ENCODE results near the gene PRKCE. TPM values are rescaled to one million over a fixed set of nuclear protein-coding genes. Genes with fewer than 3 reads are reported as not detected.
"Not testable (repeated sequence)": the region's sequence is repeated elsewhere in the genome, so short reads cannot be mapped to it uniquely, and the experiment has no call there.

PRKCE gene
- total RNA-seq, 1 experiment from 2014 or later = 17.7 TPM

- DNase-seq (ENCODE audit: low spot score) = no peak
Observed at GRCh38 chr2:46216213-46216612, 564.7 kb downstream of the PRKCE start.

GRCh38 chr2:46223514-46223913 lies 572.0 kb downstream of the PRKCE start:
- DNase-seq (ENCODE audit: low spot score) = not testable (repeated sequence)

GRCh38 chr2:46225150-46225625 lies 573.7 kb downstream of the PRKCE start:
- no peak for DNase-seq (ENCODE audit: low spot score)

GRCh38 chr2:46225730-46226129 lies 574.3 kb downstream of the PRKCE start:
- no peak for DNase-seq (ENCODE audit: low spot score)

- DNase-seq (ENCODE audit: low spot score) = no peak
Observed at GRCh38 chr2:46226620-46227019, 575.1 kb downstream of the PRKCE start.

- no peak for DNase-seq (ENCODE audit: low spot score)
Observed at GRCh38 chr2:46227022-46227421, 575.5 kb downstream of the PRKCE start.

- no peak for DNase-seq (ENCODE audit: low spot score)
Observed at GRCh38 chr2:46227674-46228289, 576.3 kb downstream of the PRKCE start.

- DNase-seq (ENCODE audit: low spot score) = peak; percentile 68
Observed at GRCh38 chr2:46229134-46230063, 577.9 kb downstream of the PRKCE start.

GRCh38 chr2:46230115-46230571 lies 578.7 kb downstream of the PRKCE start:
- no peak for DNase-seq (ENCODE audit: low spot score)

- no peak for DNase-seq (ENCODE audit: low spot score)
Observed at GRCh38 chr2:46230677-46231425, 579.4 kb downstream of the PRKCE start.

- no peak for DNase-seq (ENCODE audit: low spot score)
Observed at GRCh38 chr2:46231721-46232120, 580.2 kb downstream of the PRKCE start.

GRCh38 chr2:46232860-46233259 lies 581.4 kb downstream of the PRKCE start:
- no peak for DNase-seq (ENCODE audit: low spot score)

- no peak for DNase-seq (ENCODE audit: low spot score)
Observed at GRCh38 chr2:46236006-46236875, 584.8 kb downstream of the PRKCE start.

GRCh38 chr2:46236876-46237859 lies 585.7 kb downstream of the PRKCE start:
- no peak for DNase-seq (ENCODE audit: low spot score)

Other genes with a start within 250 kb of the PRKCE start
- gene SRBD1, start 40.4 kb upstream of the PRKCE start, total RNA-seq (2014; rRNA removed; shearing (Covaris generic)) = 24.7 and 28.2 TPM in 2 replicates